ENCODE results near the gene P2RY12.

DNA sequence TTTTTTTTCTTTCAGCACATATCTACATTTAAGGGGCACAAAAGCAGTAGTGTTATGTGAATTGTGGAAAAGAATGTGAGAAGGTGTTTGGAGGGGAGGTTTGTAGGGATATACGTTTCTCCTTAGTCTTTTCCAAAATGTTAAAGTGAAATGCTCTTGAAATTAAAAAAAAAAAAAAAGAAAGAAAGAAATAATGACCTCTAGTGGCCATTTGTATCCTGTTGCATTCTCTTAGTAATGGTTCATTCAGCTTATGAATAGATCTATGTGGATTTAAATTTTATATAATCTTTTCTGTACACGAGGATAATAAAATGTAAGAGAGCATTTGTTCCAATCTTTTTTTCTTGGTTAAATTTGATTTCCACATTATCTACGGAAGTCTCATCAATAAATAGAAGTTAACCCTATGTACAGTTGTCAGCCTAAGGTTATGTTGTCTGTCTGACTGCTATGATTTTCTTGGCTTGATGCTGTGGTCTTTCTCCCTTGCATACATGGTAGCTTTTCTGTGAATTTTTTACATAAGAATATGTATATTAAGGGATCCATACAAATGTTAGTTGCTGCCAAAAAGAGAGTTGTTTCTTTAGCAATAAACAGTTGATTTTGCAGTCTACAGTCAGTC, 56.9 kb downstream of the P2RY12 start:
- TF ChIP-seq, protein P1, sequence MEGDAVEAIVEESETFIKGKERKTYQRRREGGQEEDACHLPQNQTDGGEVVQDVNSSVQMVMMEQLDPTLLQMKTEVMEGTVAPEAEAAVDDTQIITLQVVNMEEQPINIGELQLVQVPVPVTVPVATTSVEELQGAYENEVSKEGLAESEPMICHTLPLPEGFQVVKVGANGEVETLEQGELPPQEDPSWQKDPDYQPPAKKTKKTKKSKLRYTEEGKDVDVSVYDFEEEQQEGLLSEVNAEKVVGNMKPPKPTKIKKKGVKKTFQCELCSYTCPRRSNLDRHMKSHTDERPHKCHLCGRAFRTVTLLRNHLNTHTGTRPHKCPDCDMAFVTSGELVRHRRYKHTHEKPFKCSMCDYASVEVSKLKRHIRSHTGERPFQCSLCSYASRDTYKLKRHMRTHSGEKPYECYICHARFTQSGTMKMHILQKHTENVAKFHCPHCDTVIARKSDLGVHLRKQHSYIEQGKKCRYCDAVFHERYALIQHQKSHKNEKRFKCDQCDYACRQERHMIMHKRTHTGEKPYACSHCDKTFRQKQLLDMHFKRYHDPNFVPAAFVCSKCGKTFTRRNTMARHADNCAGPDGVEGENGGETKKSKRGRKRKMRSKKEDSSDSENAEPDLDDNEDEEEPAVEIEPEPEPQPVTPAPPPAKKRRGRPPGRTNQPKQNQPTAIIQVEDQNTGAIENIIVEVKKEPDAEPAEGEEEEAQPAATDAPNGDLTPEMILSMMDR (conservative IDR thresholded peaks at IDR 0.05 in 1 of 2, IDR thresholded peaks at IDR 0.05 in 1 of 2; ENCODE audit: low read depth in 1 of 2, low read length in 2 of 2) = peak in 1 of 2 donors; percentile 47
- no peak for TF ChIP-seq EZH2 (IDR thresholded peaks at IDR 0.05; ENCODE audit: low read length, missing control alignments)

All from fibroblast of lung (primary cell).